Caco-2 (cell line): ENCODE results near the gene DMXL2. TPM values are rescaled to one million over a fixed set of nuclear protein-coding genes. Genes with fewer than 3 reads are reported as not detected.

Experiments
- BruUV-seq: library from RNA; stranded (reverse); fragments of 400-500 nt; replicated peaks from 2 replicates; lab custom pipeline; 2021; lab: Mats Ljungman, UMichigan
- CTCF ChIA-PET: fragments of 300-600 bp; sonication (Branson Sonifier 250); formaldehyde crosslinking; loops from one replicate; lab custom pipeline; 2022; ENCODE audit warnings: antibody characterized with exemption; lab: Charles Lee
- POLR2A ChIA-PET: fragments of 300-600 bp; sonication (Branson Sonifier 250); formaldehyde crosslinking; loops from one replicate; lab custom pipeline; 2022; ENCODE audit warnings: antibody characterized with exemption; lab: Charles Lee
- DNase-seq, 2 experiments: peaks; one replicate each; pipeline versions ENCODE4 v3.0.0 to v3.0.0-alpha.2; 2020 to 2022
- H3K27me3 ChIP-seq: replicated peaks from 2 replicates; pipeline ENCODE4 v1.6.0; 2011; ENCODE audit warnings: low read length; ENCODE audit not compliant: control insufficient read depth, insufficient read depth
- H3K36me3 ChIP-seq: 2 replicates; pipeline ENCODE4 v1.5.1; 2011; ENCODE audit warnings: low read length; ENCODE audit not compliant: control insufficient read depth, insufficient read depth
- H3K4me1 ChIP-seq: fragments of 250-450 bp; sonication (Bioruptor Pico); 2 replicates; pipeline ENCODE4 v1.5.1; 2020; ENCODE audit warnings: mild to moderate bottlenecking
- H3K4me3 ChIP-seq: 2 replicates; pipeline ENCODE4 v1.5.1; 2011; ENCODE audit warnings: low read depth, mild to moderate bottlenecking, control low read depth, low read length
- H3K9me3 ChIP-seq: fragments of 250-450 bp; sonication (Bioruptor Pico); 2 replicates; pipeline ENCODE4 v1.5.1; 2020; ENCODE audit warnings: mild to moderate bottlenecking, moderate library complexity
- H3K27ac Mint-ChIP-seq: one replicate; pipeline ENCODE4 v1.8.0; 2022; ENCODE audit warnings: mixed read lengths; ENCODE audit not compliant: unreplicated experiment
- H3K27me3 Mint-ChIP-seq: one replicate; pipeline ENCODE4 v1.8.0; 2022; ENCODE audit warnings: mixed read lengths; ENCODE audit not compliant: insufficient read depth, unreplicated experiment
- H3K36me3 Mint-ChIP-seq: one replicate; pipeline ENCODE4 v1.8.0; 2022; ENCODE audit warnings: mild to moderate bottlenecking, mixed read lengths; ENCODE audit not compliant: insufficient read depth, unreplicated experiment
- H3K4me1 Mint-ChIP-seq: one replicate; pipeline ENCODE4 v1.8.0; 2022; ENCODE audit warnings: low read depth, mixed read lengths; ENCODE audit not compliant: unreplicated experiment
- H3K4me3 Mint-ChIP-seq: one replicate; pipeline ENCODE4 v1.8.0; 2022; ENCODE audit warnings: mild to moderate bottlenecking, moderate library complexity, mixed read lengths; ENCODE audit not compliant: unreplicated experiment
- H3K9me3 Mint-ChIP-seq: one replicate; pipeline ENCODE4 v1.8.0; 2022; ENCODE audit warnings: mixed read lengths; ENCODE audit not compliant: unreplicated experiment
- CTCF ChIP-seq, 2 experiments: fragments of 200-600 bp in 1 of 2; IDR thresholded peaks; 1 replicate in 1 of 2; 2 replicates in 1 of 2; pipeline versions ENCODE4 v1.5.1 to v1.8.0; 2011 to 2022; ENCODE audit warnings: antibody characterized with exemption in 1 of 2, control low read depth in 1 of 2, inconsistent platforms in 1 of 2, low read depth in 1 of 2, low read length in 1 of 2, mild to moderate bottlenecking in 1 of 2, moderate library complexity in 1 of 2; ENCODE audit not compliant: insufficient read depth in 1 of 2, severe bottlenecking in 1 of 2, unreplicated experiment in 1 of 2
- intact Hi-C: fragments of 100-400 bp; cut with micrococcal nuclease; formaldehyde crosslinking; loops from one replicate; pipeline ENCODE4 v1.10.0; 2022; ENCODE audit not compliant: unreplicated experiment
- total RNA-seq: library from RNA; stranded (reverse); gene quantifications from 2 replicates; pipeline ENCODE4 v1.2.3, GENCODE V29; 2022

The DMXL2 gene
- total RNA-seq, 1 experiment from 2014 or later: 7.5 TPM

GRCh38 chr15:51620641-51621040, 1.9 kb downstream of the DMXL2 start:
- intact Hi-C loops: no loop called here
- peaks cover 12% of the 10 kb centered on the region for H3K36me3 Mint-ChIP-seq
- no peak overlapping the region for H3K27ac Mint-ChIP-seq
- no peaks in the 10 kb centered on the region for H3K9me3 ChIP-seq
- CTCF ChIA-PET: no interaction called here
- H3K4me3 ChIP-seq: no peak overlapping the region
- no peak for TF ChIP-seq CTCF (IDR thresholded peaks at IDR 0.05; ENCODE audit: insufficient read depth in 1 of 2, low read depth in 1 of 2, low read length in 1 of 2, severe bottlenecking in 1 of 2, unreplicated experiment in 1 of 2)
- H3K4me1 ChIP-seq: peaks cover 6% of the 10 kb centered on the region; the same call in 1 of the 2 replicates
- POLR2A ChIA-PET: no interaction called here
- H3K4me3 Mint-ChIP-seq: no peak overlapping the region
- peaks cover 2% of the 10 kb centered on the region for H3K27me3 Mint-ChIP-seq
- no peak for DNase-seq
- BruUV-seq: no TSS peak
- no peaks in the 10 kb centered on the region for H3K36me3 ChIP-seq
- H3K9me3 Mint-ChIP-seq: no peaks in the 10 kb centered on the region
- peaks cover 7% of the 10 kb centered on the region for H3K4me1 Mint-ChIP-seq
- H3K27me3 ChIP-seq: no peaks in the 10 kb centered on the region

GRCh38 chr15:51620122-51620521, 2.4 kb downstream of the DMXL2 start:
- no peak overlapping the region for H3K27ac Mint-ChIP-seq
- no TSS peak for BruUV-seq
- peaks cover 7% of the 10 kb centered on the region for H3K4me1 Mint-ChIP-seq
- H3K27me3 Mint-ChIP-seq: peaks cover 2% of the 10 kb centered on the region
- no peak overlapping the region for H3K4me3 Mint-ChIP-seq
- Histone ChIP-seq H3K4me1 (peaks cover 6% of the 10 kb centered on the region; the same call in 1 of the 2 replicates), H3K9me3 (no peaks in the 10 kb centered on the region), H3K36me3 (no peaks in the 10 kb centered on the region), H3K4me3 (no peak overlapping the region), H3K27me3 (no peaks in the 10 kb centered on the region)
- no peaks in the 10 kb centered on the region for H3K9me3 Mint-ChIP-seq
- TF ChIP-seq CTCF (IDR thresholded peaks at IDR 0.05; ENCODE audit: insufficient read depth in 1 of 2, low read depth in 1 of 2, low read length in 1 of 2, severe bottlenecking in 1 of 2, unreplicated experiment in 1 of 2): no peak
- intact Hi-C loops: no loop called here
- ChIA-PET POLR2A (no interaction called here), CTCF (no interaction called here)
- H3K36me3 Mint-ChIP-seq: peaks cover 12% of the 10 kb centered on the region
- DNase-seq: no peak

- H3K4me3 Mint-ChIP-seq: no peak overlapping the region
- no peak overlapping the region for H3K27ac Mint-ChIP-seq
- BruUV-seq: no TSS peak
- POLR2A ChIA-PET: no interaction called here
- Histone ChIP-seq H3K4me3 (no peak overlapping the region), H3K4me1 (peaks cover 6% of the 10 kb centered on the region; the same call in 1 of the 2 replicates), H3K27me3 (no peaks in the 10 kb centered on the region), H3K9me3 (no peaks in the 10 kb centered on the region), H3K36me3 (no peaks in the 10 kb centered on the region)
- no peak for TF ChIP-seq CTCF (IDR thresholded peaks at IDR 0.05; ENCODE audit: insufficient read depth in 1 of 2, low read depth in 1 of 2, low read length in 1 of 2, severe bottlenecking in 1 of 2, unreplicated experiment in 1 of 2)
- H3K4me1 Mint-ChIP-seq: peaks cover 7% of the 10 kb centered on the region
- H3K36me3 Mint-ChIP-seq: peaks cover 12% of the 10 kb centered on the region
- H3K9me3 Mint-ChIP-seq: no peaks in the 10 kb centered on the region
- DNase-seq: no peak
- CTCF ChIA-PET: no interaction called here
- intact Hi-C loops: no loop called here
- peaks cover 2% of the 10 kb centered on the region for H3K27me3 Mint-ChIP-seq
Measured at GRCh38 chr15:51619331-51620035, 3.1 kb downstream of the DMXL2 start.
